Osteoblast (primary cell): ENCODE measurements around the gene SLC7A8. TPM values are rescaled to one million over a fixed set of nuclear protein-coding genes. Genes with fewer than 3 reads are reported as not detected.

Source experiments
- DNase-seq: peaks from one replicate; pipeline ENCODE4 v3.0.0; 2011; ENCODE audit warnings: low spot score, mixed read lengths; ENCODE audit not compliant: insufficient read length; ENCODE audit errors: missing footprints
- H2AFZ ChIP-seq: 2 replicates; pipeline ENCODE4 v1.6.0; 2011; ENCODE audit warnings: mild to moderate bottlenecking, low read length
- H3K27ac ChIP-seq: 2 replicates; pipeline ENCODE4 v1.5.1; 2011; ENCODE audit warnings: mild to moderate bottlenecking, low read depth, low read length, moderate library complexity
- H3K27me3 ChIP-seq: 2 replicates; pipeline ENCODE4 v1.6.0; 2012; ENCODE audit warnings: mild to moderate bottlenecking, control low read depth, inconsistent platforms, low read length, moderate library complexity; ENCODE audit not compliant: insufficient read depth
- H3K36me3 ChIP-seq: 2 replicates; pipeline ENCODE4 v1.5.1; 2011; ENCODE audit warnings: mild to moderate bottlenecking, low read length, control low read depth, moderate library complexity; ENCODE audit not compliant: insufficient read depth
- H3K4me1 ChIP-seq: 2 replicates; pipeline ENCODE4 v1.5.1; 2011; ENCODE audit warnings: mild to moderate bottlenecking, low read length, control low read depth, moderate library complexity; ENCODE audit not compliant: insufficient read depth
- H3K4me2 ChIP-seq: 2 replicates; pipeline ENCODE4 v1.6.0; 2011; ENCODE audit warnings: mild to moderate bottlenecking, low read length; ENCODE audit not compliant: insufficient read depth
- H3K4me3 ChIP-seq: fragments of 200-600 bp; sonication (generic); 3 replicates; pipeline ENCODE4 v1.5.1; 2012; ENCODE audit warnings: mild to moderate bottlenecking, low read length, inconsistent platforms; ENCODE audit not compliant: insufficient read depth
- H3K79me2 ChIP-seq: 2 replicates; pipeline ENCODE4 v1.6.0; 2012; ENCODE audit warnings: mild to moderate bottlenecking, low read length, control low read depth, inconsistent platforms; ENCODE audit not compliant: insufficient read depth
- H3K9me3 ChIP-seq: 2 replicates; pipeline ENCODE4 v1.5.1; 2011; ENCODE audit warnings: low read depth, low read length, control low read depth
- H4K20me1 ChIP-seq: 2 replicates; pipeline ENCODE4 v1.6.0; 2012; ENCODE audit warnings: mild to moderate bottlenecking, low read length, control low read depth; ENCODE audit not compliant: insufficient read depth
- CTCF ChIP-seq: IDR thresholded peaks from 2 replicates; pipeline ENCODE4 v1.5.1; 2011; ENCODE audit warnings: mild to moderate bottlenecking, low read depth, low read length, moderate library complexity; ENCODE audit errors: extremely low read depth
- total RNA-seq: library from RNA; depleted of rRNA; stranded (reverse); fragments of >200 nt; gene quantifications from 2 replicates; pipeline ENCODE4 v1.2.3, GENCODE V29; 2012

Gene SLC7A8
- total RNA-seq, 1 donor: 4.3 TPM

- Histone ChIP-seq H3K4me2 (peak overlapping the region; percentile 11), H3K36me3 (no peaks in the 10 kb centered on the region), H3K27ac (no peak overlapping the region), H2AFZ (peak overlapping the region; percentile 70), H3K4me1 (peaks cover 15% of the 10 kb centered on the region), H3K27me3 (peaks cover 12% of the 10 kb centered on the region), H3K79me2 (no peaks in the 10 kb centered on the region), H3K9me3 (no peaks in the 10 kb centered on the region), H4K20me1 (no peaks in the 10 kb centered on the region), H3K4me3 (peak overlapping the region; percentile 76)
- DNase-seq: no peak
- TF ChIP-seq CTCF: no peak
These were observed 2.0 kb downstream of the SLC7A8 start for GRCh38 chr14:23181453-23181852.

GRCh38 chr14:23177181-23177580 is 6.3 kb downstream of the SLC7A8 start:
- Histone ChIP-seq H4K20me1 (no peaks in the 10 kb centered on the region), H2AFZ (no peak overlapping the region), H3K27ac (no peak overlapping the region), H3K36me3 (no peaks in the 10 kb centered on the region), H3K4me1 (peaks cover 17% of the 10 kb centered on the region), H3K4me2 (no peak overlapping the region), H3K79me2 (no peaks in the 10 kb centered on the region), H3K9me3 (no peaks in the 10 kb centered on the region), H3K4me3 (no peak overlapping the region), H3K27me3 (peaks cover 8% of the 10 kb centered on the region)
- no peak for DNase-seq
- no peak for TF ChIP-seq CTCF

- Histone ChIP-seq H3K36me3 (no peaks in the 10 kb centered on the region), H3K4me3 (no peak overlapping the region), H4K20me1 (no peaks in the 10 kb centered on the region), H3K27ac (no peak overlapping the region), H3K4me1 (peaks cover 31% of the 10 kb centered on the region), H2AFZ (no peak overlapping the region), H3K79me2 (no peaks in the 10 kb centered on the region), H3K9me3 (no peaks in the 10 kb centered on the region), H3K4me2 (no peak overlapping the region), H3K27me3 (no peaks in the 10 kb centered on the region)
- no peak for DNase-seq
- TF ChIP-seq CTCF: no peak
These were observed 7.6 kb downstream of the SLC7A8 start for GRCh38 chr14:23175823-23176222.

GRCh38 chr14:23174296-23175184 is 8.9 kb downstream of the SLC7A8 start:
- DNase-seq: no peak
- peak overlapping the region; percentile 60 for H2AFZ ChIP-seq

More at GRCh38 chr14:23174296-23175184, 8.9 kb downstream of the SLC7A8 start:
- H3K4me1 ChIP-seq: peaks cover 29% of the 10 kb centered on the region
- no peak overlapping the region for H3K4me3 ChIP-seq
- peak overlapping the region; percentile 62 for H3K27ac ChIP-seq
- no peak overlapping the region for H3K4me2 ChIP-seq
- no peaks in the 10 kb centered on the region for H3K9me3 ChIP-seq
- no peaks in the 10 kb centered on the region for H3K36me3 ChIP-seq
- no peaks in the 10 kb centered on the region for H3K27me3 ChIP-seq
- no peaks in the 10 kb centered on the region for H4K20me1 ChIP-seq
- no peaks in the 10 kb centered on the region for H3K79me2 ChIP-seq
- TF ChIP-seq CTCF: no peak
